Ishikawa (cell line): ENCODE data around the gene EPHA10.

Experiments
- CREB1 ChIP-seq: IDR thresholded peaks from 2 replicates; pipeline ENCODE4 v1.6.1; 2012; ENCODE audit warnings: low read depth
- EP300 ChIP-seq: IDR thresholded peaks from 2 replicates; pipeline ENCODE4 v1.6.1; 2012; ENCODE audit warnings: borderline replicate concordance
- FOXM1 ChIP-seq: IDR thresholded peaks from 2 replicates; pipeline ENCODE4 v1.6.1; 2012; ENCODE audit warnings: low read depth, borderline replicate concordance
- MAX ChIP-seq: IDR thresholded peaks from 2 replicates; pipeline ENCODE4 v1.6.1; 2012
- NFIC ChIP-seq: IDR thresholded peaks from 2 replicates; pipeline ENCODE4 v1.6.1; 2012
- RAD21 ChIP-seq: IDR thresholded peaks from 2 replicates; pipeline ENCODE4 v1.6.1; 2012; ENCODE audit warnings: low read depth
- REST ChIP-seq: IDR thresholded peaks from 2 replicates; pipeline ENCODE4 v1.6.1; 2012; ENCODE audit warnings: low read depth, mild to moderate bottlenecking
- TAF1 ChIP-seq: IDR thresholded peaks from 2 replicates; pipeline ENCODE4 v1.6.1; 2012; ENCODE audit warnings: low read depth, mild to moderate bottlenecking
- YY1 ChIP-seq: IDR thresholded peaks from 2 replicates; pipeline ENCODE4 v1.6.1; 2012; ENCODE audit warnings: low read depth
- ZBTB7A ChIP-seq: IDR thresholded peaks from 2 replicates; pipeline ENCODE4 v1.6.1; 2012; ENCODE audit warnings: low read depth
- TF ChIP-seq, protein P1 (sequence below): IDR thresholded peaks from 2 replicates; pipeline ENCODE4 v1.6.1; 2012

GRCh38 chr1:37752213-37752582 lies 12.7 kb downstream of the EPHA10 start:
- TF ChIP-seq TAF1 = no peak
- TF ChIP-seq MAX = no peak
- no peak for TF ChIP-seq REST
- no peak for TF ChIP-seq NFIC
- TF ChIP-seq CREB1 = no peak
- TF ChIP-seq, protein P1, sequence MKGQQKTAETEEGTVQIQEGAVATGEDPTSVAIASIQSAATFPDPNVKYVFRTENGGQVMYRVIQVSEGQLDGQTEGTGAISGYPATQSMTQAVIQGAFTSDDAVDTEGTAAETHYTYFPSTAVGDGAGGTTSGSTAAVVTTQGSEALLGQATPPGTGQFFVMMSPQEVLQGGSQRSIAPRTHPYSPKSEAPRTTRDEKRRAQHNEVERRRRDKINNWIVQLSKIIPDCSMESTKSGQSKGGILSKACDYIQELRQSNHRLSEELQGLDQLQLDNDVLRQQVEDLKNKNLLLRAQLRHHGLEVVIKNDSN = no peak
- TF ChIP-seq RAD21 = no peak
- TF ChIP-seq EP300 = no peak
- TF ChIP-seq FOXM1 = no peak
- TF ChIP-seq ZBTB7A = no peak
- no peak for TF ChIP-seq YY1
